Gastroesophageal sphincter (tissue), 4 donors: ENCODE data around the gene RPS3. TPM values are rescaled to one million over a fixed set of nuclear protein-coding genes. Genes with fewer than 3 reads are reported as not detected.
A peak's percentile ranks its signal among the peaks of the same experiment; 100 is the strongest.

Source experiments
- ATAC-seq: fragments of 150-250 bp; one replicate; pipeline ENCODE4 v1.9.1; 2016; ENCODE audit warnings: mild to moderate bottlenecking, moderate library complexity
- H3K27ac ChIP-seq, 4 donors: fragments of 200-600 bp; sonication (generic) in 3 of 4; 1 replicate in 3 of 4; 2 replicates in 1 of 4; pipeline ENCODE4 v1.5.1; 2016 to 2019
- H3K27me3 ChIP-seq: fragments of 200-600 bp; sonication (generic); one replicate; pipeline ENCODE4 v1.5.1; 2019
- H3K36me3 ChIP-seq, 2 donors: fragments of 200-600 bp; sonication (generic); one replicate each; pipeline ENCODE4 v1.5.1; 2019; ENCODE audit warnings: control low read depth in 1 of 2
- H3K4me1 ChIP-seq, 3 donors: fragments of 200-600 bp; sonication (generic); 1 replicate in 2 of 3; 2 replicates in 1 of 3; pipeline ENCODE4 v1.5.1; 2016 to 2019; ENCODE audit warnings: control low read depth in 2 of 3
- H3K4me3 ChIP-seq, 2 donors: fragments of 200-600 bp; sonication (generic); one replicate each; pipeline ENCODE4 v1.5.1; 2019; ENCODE audit warnings: mild to moderate bottlenecking in 1 of 2, moderate library complexity in 1 of 2
- H3K9me3 ChIP-seq, 3 donors: fragments of 200-600 bp; sonication (generic); one replicate each; pipeline ENCODE4 v1.5.1; 2017 to 2019; ENCODE audit warnings: control low read depth in 2 of 3
- EP300 ChIP-seq: sonication (generic); formaldehyde crosslinking; IDR thresholded peaks from one replicate; pipeline ENCODE4 v1.6.1; 2017; ENCODE audit warnings: antibody characterized with exemption, mild to moderate bottlenecking
- POLR2A ChIP-seq, 2 donors: fragments of 450-650 bp; IDR thresholded peaks; one replicate each; pipeline ENCODE4 v1.6.1; 2017; ENCODE audit warnings: antibody characterized with exemption in 2 of 2, mild to moderate bottlenecking in 2 of 2, moderate library complexity in 1 of 2
- POLR2AphosphoS5 ChIP-seq: sonication (generic); formaldehyde crosslinking; IDR thresholded peaks from one replicate; pipeline ENCODE4 v1.6.1; 2017; ENCODE audit warnings: antibody characterized with exemption
- WGBS, 2 donors: methylation state at CpG; one replicate each; pipeline ENCODE4 v1.1.5; 2018; ENCODE audit warnings: low coverage in 1 of 2; 5-methylcytosine and 5-hydroxymethylcytosine counted together
- small RNA-seq, 4 donors: library from RNA; depleted of rRNA; stranded (forward); fragments of <200 nt; gene quantifications; one replicate each; pipeline ENCODE3, GENCODE V24; 2016
- total RNA-seq, 4 donors: library from RNA; depleted of rRNA; stranded (reverse); fragments of >200 nt; gene quantifications; one replicate each; pipeline ENCODE4 v1.1.0, GENCODE V29; 2016
- TF ChIP-seq, protein P1 (sequence below), 4 experiments: fragments of 200-600 bp in 2 of 4; fragments of 450-650 bp in 2 of 4; sonication (generic) in 1 of 4; IDR thresholded peaks; one replicate each; pipeline ENCODE4 v1.5.1; 2017 to 2019; ENCODE audit warnings: antibody characterized with exemption in 4 of 4, mild to moderate bottlenecking in 2 of 4, moderate library complexity in 2 of 4

The RPS3 gene
- total RNA-seq, 4 donors from 2014 or later: 767 to 1,946 (median 1,260) TPM

DNA sequence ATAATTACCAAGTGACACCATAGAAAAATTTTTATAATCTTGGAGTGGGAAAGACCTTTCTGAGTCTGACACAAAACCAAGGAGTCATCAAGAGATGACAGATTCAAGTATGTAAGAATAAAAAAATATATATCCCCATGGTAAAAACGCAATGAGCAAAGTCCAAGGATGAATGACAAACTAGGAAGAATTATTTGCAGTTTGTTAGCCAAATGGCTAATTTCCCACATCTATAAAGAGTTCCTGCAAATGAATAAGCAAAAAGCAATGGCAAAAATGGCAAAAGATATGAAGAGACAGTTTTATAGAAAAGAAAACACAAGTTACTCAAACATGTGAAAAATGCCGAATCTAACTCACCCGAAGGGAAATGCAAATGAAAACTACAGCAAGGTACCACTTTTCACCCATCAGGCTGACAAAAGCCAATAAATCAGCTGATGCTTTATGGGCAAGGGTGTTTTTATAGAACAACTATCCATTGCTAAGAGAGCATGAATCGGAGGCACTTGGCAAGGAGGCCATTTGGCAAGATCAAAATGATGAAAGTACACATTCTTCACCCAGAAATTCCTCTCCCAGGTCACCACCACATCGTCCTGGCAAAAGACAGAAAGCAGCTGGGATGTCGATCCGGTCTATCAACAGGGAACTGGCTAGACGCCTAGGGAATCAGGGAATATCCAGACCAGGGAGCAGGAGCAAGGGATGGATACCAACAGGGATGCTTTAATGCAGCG, 54.8 kb downstream of the RPS3 start:
- Histone ChIP-seq H3K27me3 (peaks cover 20% of the 10 kb centered on the region), H3K4me1 (no peaks in the 10 kb centered on the region), H3K27ac (no peak overlapping the region), H3K36me3 (no peaks in the 10 kb centered on the region), H3K9me3 (no peaks in the 10 kb centered on the region), H3K4me3 (no peak overlapping the region)
- 63 to 71% methylated on average over 7 to 8 of the region's 9 CpGs for WGBS, 2 donors
- TF ChIP-seq, protein P1, sequence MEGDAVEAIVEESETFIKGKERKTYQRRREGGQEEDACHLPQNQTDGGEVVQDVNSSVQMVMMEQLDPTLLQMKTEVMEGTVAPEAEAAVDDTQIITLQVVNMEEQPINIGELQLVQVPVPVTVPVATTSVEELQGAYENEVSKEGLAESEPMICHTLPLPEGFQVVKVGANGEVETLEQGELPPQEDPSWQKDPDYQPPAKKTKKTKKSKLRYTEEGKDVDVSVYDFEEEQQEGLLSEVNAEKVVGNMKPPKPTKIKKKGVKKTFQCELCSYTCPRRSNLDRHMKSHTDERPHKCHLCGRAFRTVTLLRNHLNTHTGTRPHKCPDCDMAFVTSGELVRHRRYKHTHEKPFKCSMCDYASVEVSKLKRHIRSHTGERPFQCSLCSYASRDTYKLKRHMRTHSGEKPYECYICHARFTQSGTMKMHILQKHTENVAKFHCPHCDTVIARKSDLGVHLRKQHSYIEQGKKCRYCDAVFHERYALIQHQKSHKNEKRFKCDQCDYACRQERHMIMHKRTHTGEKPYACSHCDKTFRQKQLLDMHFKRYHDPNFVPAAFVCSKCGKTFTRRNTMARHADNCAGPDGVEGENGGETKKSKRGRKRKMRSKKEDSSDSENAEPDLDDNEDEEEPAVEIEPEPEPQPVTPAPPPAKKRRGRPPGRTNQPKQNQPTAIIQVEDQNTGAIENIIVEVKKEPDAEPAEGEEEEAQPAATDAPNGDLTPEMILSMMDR (IDR thresholded peaks at IDR 0.05): no peak
- TF ChIP-seq POLR2A (IDR thresholded peaks at IDR 0.05) (no peak), EP300 (no peak), POLR2AphosphoS5 (peak; percentile 12)
- ATAC-seq: peak; percentile 43

DNA sequence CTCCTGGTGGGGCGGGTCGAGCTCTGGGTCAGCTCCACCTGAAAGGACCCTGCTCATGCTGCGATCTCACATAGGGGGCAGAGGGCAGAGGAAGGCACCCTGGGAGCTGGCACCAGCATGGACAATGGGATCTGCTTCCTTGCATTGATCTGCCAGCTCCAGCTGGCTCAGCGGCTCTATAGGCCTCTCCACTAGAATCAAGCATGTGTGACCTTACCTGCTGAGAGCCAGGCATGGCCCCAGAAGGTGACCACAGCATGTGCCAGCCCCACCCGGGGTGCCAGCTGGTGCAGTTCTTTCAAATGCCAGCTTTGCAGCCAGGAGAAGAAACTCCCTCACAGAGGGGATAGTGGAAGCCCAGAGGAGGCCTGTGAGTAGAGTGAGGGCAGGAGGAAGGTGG, 55.7 kb downstream of the RPS3 start:
- WGBS, 2 donors: 95 to 97% methylated on average over 3 of the region's 5 CpGs
- no peak for ATAC-seq
- TF ChIP-seq POLR2AphosphoS5 (no peak), EP300 (no peak)
- no peaks in the 10 kb centered on the region for H3K36me3 ChIP-seq
- no peaks in the 10 kb centered on the region for H3K9me3 ChIP-seq
- no peak overlapping the region for H3K4me3 ChIP-seq
- no peaks in the 10 kb centered on the region for H3K4me1 ChIP-seq
- H3K27me3 ChIP-seq: peaks cover 15% of the 10 kb centered on the region
- no peak overlapping the region for H3K27ac ChIP-seq

Small RNA genes within 50 kb of the gene (small RNA-seq; reads per million reads assigned to genes)
- gene SNORD15A (0 reads per million in 4 donors), gene SNORD15B (83.6 to 143 (median 118) reads per million in 4 donors)

Other genes with a start within 250 kb of the RPS3 start
- 10 to 100 TPM; 25.7 to 70.1 (median 33.1) TPM for gene SLCO2B1, start 248.4 kb upstream of the RPS3 start, total RNA-seq
- under 1 TPM in 2 of 4 donors, not detected in 2; 0.13 to 0.31 TPM for gene TPBGL, start 158.7 kb upstream of the RPS3 start, total RNA-seq
- 100 to 1,000 TPM in 1 of 4 donors, 10 to 100 TPM in 3; 72.3 to 120 (median 93.0) TPM for gene ARRB1, start 47.9 kb upstream of the RPS3 start, total RNA-seq
- gene KLHL35, start 33.7 kb downstream of the RPS3 start, total RNA-seq: under 1 TPM in 1 of 4 donors, not detected in 3; 0.72 TPM
- gene GDPD5, start 126.4 kb downstream of the RPS3 start, total RNA-seq: 1 to 10 TPM; 3.8 to 9.3 (median 6.4) TPM
- gene SERPINH1, start 162.7 kb downstream of the RPS3 start, total RNA-seq: 100 to 1,000 TPM; 127 to 284 (median 175) TPM